GM19099 (cell line): ENCODE measurements around the gene AK6.
A peak's percentile ranks its signal among the peaks of the same experiment; 100 is the strongest.

ENCODE experiments used
- POLR2A ChIP-seq: IDR thresholded peaks from 3 replicates; pipeline ENCODE4 v1.6.1; 2011; ENCODE audit warnings: low read depth; ENCODE audit not compliant: insufficient read length; ENCODE audit errors: extremely low read depth

AK6 gene

DNA sequence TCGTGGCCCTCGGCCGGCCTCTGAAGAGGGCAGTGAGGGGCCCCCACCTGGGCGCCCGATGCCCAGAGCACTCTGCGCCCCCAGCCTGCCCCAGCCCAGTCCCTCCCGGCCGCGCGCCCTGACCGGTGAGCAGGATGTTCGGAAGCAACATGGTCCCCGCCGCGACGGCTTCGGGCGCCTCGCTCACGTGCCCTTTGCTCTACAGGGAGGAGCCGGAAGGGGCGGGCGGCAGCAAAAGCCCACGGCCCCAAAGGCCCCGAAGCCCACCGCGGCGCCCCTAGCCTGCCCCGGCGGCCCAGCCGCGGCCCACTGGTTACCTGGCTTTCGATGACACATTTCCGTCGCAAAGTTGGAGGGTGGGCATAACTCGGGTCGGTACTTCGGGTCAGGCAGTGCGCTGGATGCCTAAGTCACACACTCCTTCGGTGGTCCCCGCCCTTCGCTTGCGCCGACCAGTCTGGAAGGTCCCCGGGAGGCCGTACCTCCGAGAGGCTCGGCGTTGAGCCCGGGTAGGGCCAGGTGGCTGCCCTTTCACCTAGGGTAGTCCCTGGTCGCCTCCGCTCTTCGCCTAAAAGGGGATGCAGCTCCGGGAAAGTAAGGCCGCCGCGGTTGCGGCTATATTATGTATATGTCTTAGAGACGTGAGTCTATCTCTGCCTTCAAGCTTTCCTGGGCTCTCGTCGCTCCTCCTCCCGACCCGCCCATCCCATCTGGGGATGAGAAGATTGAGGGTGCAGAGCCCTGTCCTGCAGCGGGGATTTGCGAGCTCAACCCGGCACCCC is at the start of gene AK6, which contains the start of the genes RAD17 and TAF9:
Gene AK6 (minus strand): TSS at position 181 of the 782 bp plus-strand sequence. CDS start 30 bp downstream, at position 151.
Gene RAD17 (plus strand): TSS at position 479 of the 782 bp plus-strand sequence. CDS start 2,391 bp downstream, outside the sequence.
Gene TAF9 (minus strand): TSS at position 181 of the 782 bp plus-strand sequence. CDS start 3,783 bp downstream, outside the sequence.
- peak; percentile 87 for TF ChIP-seq POLR2A

DNA sequence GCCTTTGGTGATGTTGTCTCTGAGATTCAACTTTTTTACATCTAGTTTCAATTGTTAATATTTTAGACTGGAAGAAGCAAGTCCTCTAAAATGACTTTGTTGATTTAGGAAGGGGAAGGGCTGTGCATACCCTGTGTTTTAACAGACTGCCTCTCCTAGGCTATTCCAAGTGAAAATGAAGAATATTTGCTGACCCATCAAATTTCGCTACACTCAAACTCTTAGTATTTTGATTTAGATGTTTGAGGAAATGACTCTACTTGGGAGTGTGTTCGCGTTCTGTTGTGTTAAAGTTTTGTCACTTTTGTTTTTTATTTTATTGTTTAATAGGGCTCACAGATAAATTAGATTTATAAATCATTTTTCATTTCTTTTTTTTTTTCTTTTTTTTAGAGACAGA is 49.2 kb upstream of the AK6 start:
- no peak for TF ChIP-seq POLR2A

GRCh38 chr5:69416699-69417098 is 47.4 kb upstream of the AK6 start:
- no peak for TF ChIP-seq POLR2A

- TF ChIP-seq POLR2A = no peak
Observed at GRCh38 chr5:69416180-69416579, 46.9 kb upstream of the AK6 start.

- no peak for TF ChIP-seq POLR2A
Observed at GRCh38 chr5:69415584-69415958, 46.3 kb upstream of the AK6 start.

DNA sequence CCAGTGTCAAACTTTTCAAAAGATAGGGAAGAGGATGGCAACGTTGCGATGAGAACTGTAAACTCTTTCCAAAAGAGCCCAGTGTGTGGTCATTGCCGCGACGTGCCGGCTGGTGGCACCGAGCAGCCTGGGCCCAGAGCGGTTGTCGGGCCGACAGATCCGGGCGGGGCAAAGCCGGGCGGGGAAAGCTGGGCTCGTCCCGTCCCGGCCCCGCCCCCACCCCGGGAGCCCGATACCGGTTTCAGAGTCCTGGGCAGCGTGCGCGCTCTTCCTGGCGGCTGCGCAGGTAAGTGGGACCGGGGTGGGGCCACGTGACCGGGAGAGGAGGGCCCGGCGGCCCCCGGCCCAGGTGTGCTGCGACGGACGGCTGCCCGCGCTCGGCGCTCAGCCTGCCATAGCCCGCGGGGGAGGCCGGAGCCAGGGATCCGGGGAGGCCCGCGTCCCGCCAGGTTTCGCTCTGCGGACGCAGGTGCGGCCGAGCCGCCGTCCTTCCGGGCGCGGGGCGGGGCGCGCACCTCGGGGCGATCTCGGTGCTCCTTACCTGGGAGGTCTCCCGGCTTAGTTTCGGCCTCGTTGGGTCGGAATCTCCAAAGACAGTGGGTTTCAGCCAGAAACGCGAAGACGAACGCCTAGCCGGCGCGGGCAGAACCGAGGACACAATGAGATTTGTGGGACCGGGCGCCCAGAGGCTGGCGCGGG is 45.7 kb upstream of the AK6 start, which contains the start of gene MARVELD2:
Gene MARVELD2 (plus strand): TSS at position 232 of the 699 bp plus-strand sequence. CDS start 4,270 bp downstream, outside the sequence.
- no peak for TF ChIP-seq POLR2A

DNA sequence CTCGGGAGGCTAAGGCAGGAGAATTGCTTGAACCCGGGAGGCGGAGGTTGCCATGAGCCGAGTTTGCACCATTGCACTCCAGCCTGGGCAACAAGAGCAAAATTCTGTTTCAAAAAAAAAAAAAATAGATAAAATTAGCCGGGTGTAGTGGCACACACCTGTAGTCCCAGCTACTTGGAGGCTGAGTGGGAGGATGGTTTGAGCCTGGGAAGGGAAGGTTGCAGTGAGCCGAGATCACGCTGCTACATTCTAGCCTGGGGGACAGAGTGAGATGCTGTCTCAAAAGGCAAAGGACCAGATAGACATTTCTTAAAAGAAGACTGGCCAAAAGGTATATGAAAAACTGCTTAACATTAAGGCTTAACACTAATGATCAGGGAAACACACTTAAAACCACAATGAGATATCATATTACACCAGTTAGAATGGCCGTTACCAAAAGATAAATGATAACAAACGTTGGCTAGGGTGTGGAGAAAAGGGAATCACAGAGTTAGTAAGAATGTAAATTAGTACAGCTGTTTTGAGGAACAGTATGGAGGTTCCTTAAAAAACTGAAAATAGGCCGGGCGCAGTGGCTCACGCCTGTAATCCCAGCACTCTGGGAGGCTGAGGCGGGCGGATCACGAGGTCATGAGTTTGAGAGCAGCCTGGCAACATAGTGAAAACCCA is 35.5 kb upstream of the AK6 start:
- TF ChIP-seq POLR2A = no peak

- TF ChIP-seq POLR2A = no peak
Observed at GRCh38 chr5:69378376-69378775, 9.1 kb upstream of the AK6 start.

GRCh38 chr5:69374911-69375446 is 5.7 kb upstream of the AK6 start:
- TF ChIP-seq POLR2A = no peak

DNA sequence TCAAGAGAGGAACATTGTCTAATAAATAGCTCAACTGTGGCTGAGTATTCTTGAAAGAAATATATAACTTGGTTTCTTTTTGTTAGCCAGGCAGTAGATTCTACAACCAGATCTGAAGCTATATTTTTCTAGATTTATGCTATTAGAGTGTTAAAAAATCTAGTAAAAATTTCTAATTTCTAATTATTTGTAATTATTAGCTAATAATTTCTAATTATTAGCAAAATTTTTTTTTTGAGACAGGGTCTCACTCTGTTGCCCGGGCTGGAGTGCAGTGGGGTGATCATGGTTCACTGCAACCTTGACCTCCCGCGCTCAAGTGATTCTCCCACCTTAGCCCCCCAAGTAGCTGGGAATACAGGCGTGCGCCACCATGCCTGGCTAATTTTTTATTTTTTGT is 3.1 kb upstream of the AK6 start:
- no peak for TF ChIP-seq POLR2A

DNA sequence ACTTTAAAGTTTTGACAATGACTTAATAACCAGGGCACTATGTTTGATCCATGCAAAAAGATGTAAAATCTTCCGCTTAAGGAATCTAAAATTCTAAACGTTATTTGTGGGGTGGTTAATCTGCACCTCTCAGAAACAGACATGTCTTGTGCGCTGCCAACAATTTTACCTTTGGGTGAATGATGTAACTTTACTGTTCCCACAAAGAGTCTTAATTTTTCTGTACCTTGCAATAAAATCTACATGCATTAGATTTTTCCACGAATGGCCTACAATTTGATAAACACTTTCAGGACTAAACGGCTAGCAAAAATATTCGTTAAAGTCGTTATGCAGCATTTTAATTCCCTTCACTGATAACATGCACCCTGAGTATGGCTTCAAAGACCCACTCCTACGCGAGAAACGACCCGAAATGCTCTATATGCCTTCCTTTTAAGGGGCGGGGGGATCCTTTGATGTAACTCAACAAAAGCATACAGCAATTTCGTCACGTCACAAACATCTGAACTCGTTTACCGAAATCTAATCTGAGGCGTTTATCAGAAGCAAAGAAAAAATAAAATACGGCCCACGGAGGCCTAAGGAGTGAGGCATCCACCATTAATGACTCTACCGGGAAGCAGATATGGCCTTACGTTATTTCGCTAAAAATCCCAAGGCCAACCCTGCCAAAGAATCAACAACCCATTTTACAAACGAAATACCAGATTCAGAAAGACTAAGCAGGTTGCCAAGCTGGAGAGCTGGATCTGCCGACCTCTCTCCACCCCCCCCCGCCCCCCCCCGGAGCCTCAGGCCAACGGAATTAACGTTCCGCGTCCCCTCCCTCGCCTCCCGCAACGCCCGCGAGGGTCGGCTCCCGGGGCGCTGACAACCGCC is 621 bp downstream of the AK6 start:
- TF ChIP-seq POLR2A = no peak

- TF ChIP-seq POLR2A = no peak
Observed at GRCh38 chr5:69367697-69368279, 1.5 kb downstream of the AK6 start.

DNA sequence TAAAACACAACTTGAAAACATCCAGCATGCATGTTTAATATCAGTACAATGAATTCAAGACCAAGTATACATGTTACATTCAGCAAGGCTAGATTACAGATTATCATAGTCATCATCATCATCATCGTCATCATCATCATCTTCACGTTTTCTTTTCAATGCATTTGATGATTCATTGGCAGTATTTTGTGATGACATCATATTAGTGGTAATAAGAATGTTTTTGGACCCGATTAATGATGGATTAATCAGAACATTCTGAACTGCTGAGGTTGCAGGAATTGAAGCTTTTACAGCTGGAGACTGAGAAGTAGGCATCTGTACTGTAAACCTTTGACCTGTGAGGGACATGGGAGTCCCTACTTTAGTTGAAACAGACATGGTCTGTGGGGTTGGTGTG is 4.5 kb downstream of the AK6 start:
- TF ChIP-seq POLR2A = no peak

GRCh38 chr5:69364414-69364813 is 4.9 kb downstream of the AK6 start:
- no peak for TF ChIP-seq POLR2A
